Measurements from ENCODE around the gene GRID2. TPM values are rescaled to one million over a fixed set of nuclear protein-coding genes. Genes with fewer than 3 reads are reported as not detected.

Gene GRID2
- total RNA-seq, 2 experiments from 2014 or later = not detected

GRCh38 chr4:93103042-93103441, 799.3 kb downstream of the GRID2 start:
- H3K27ac Mint-ChIP-seq = no peak overlapping the region
- H3K9me3 Mint-ChIP-seq = peaks cover 5% of the 10 kb centered on the region
- no peak overlapping the region for H3K4me3 Mint-ChIP-seq
- no peaks in the 10 kb centered on the region for H3K4me1 Mint-ChIP-seq
- no peak for DNase-seq
- POLR2A ChIA-PET = no interaction called here
- CTCF ChIA-PET = no interaction called here
- H3K36me3 Mint-ChIP-seq (ENCODE audit: low read depth) = no peaks in the 10 kb centered on the region
- H3K27me3 Mint-ChIP-seq = no peaks in the 10 kb centered on the region

GRCh38 chr4:93116624-93117023, 812.9 kb downstream of the GRID2 start:
- Mint-ChIP-seq H3K4me3 (no peak overlapping the region), H3K9me3 (peaks cover 12% of the 10 kb centered on the region), H3K27ac (no peak overlapping the region), H3K4me1 (no peaks in the 10 kb centered on the region), H3K27me3 (no peaks in the 10 kb centered on the region), H3K36me3 (ENCODE audit: low read depth) (no peaks in the 10 kb centered on the region)
- CTCF ChIA-PET = no interaction called here
- no peak for DNase-seq
- POLR2A ChIA-PET = no interaction called here

- no peak for DNase-seq
- no peaks in the 10 kb centered on the region for H3K4me1 Mint-ChIP-seq
- POLR2A ChIA-PET = no interaction called here
- peaks cover 2% of the 10 kb centered on the region for H3K9me3 Mint-ChIP-seq
- CTCF ChIA-PET = no interaction called here
- no peak overlapping the region for H3K4me3 Mint-ChIP-seq
- H3K27me3 Mint-ChIP-seq = no peaks in the 10 kb centered on the region
- H3K36me3 Mint-ChIP-seq (ENCODE audit: low read depth) = no peaks in the 10 kb centered on the region
- no peak overlapping the region for H3K27ac Mint-ChIP-seq
These were observed 823.7 kb downstream of the GRID2 start for GRCh38 chr4:93127489-93127888.

- DNase-seq = no peak
- no peak overlapping the region for H3K27ac Mint-ChIP-seq
- no peaks in the 10 kb centered on the region for H3K27me3 Mint-ChIP-seq
- H3K36me3 Mint-ChIP-seq (ENCODE audit: low read depth) = no peaks in the 10 kb centered on the region
- ChIA-PET POLR2A (no interaction called here), CTCF (no interaction called here)
- peaks cover 4% of the 10 kb centered on the region for H3K9me3 Mint-ChIP-seq
- no peak overlapping the region for H3K4me3 Mint-ChIP-seq
- no peaks in the 10 kb centered on the region for H3K4me1 Mint-ChIP-seq
These were observed 828.9 kb downstream of the GRID2 start for GRCh38 chr4:93132631-93133030.

GRCh38 chr4:93139118-93139517, 835.4 kb downstream of the GRID2 start:
- Mint-ChIP-seq H3K36me3 (ENCODE audit: low read depth) (no peaks in the 10 kb centered on the region), H3K9me3 (peaks cover 7% of the 10 kb centered on the region), H3K4me3 (no peak overlapping the region), H3K27me3 (no peaks in the 10 kb centered on the region), H3K27ac (no peak overlapping the region), H3K4me1 (no peaks in the 10 kb centered on the region)
- no peak for DNase-seq
- CTCF ChIA-PET = no interaction called here
- POLR2A ChIA-PET = no interaction called here

- Mint-ChIP-seq H3K4me1 (no peaks in the 10 kb centered on the region), H3K27me3 (no peaks in the 10 kb centered on the region), H3K4me3 (no peak overlapping the region), H3K27ac (no peak overlapping the region), H3K36me3 (ENCODE audit: low read depth) (no peaks in the 10 kb centered on the region), H3K9me3 (peaks cover 7% of the 10 kb centered on the region)
- CTCF ChIA-PET = no interaction called here
- DNase-seq = no peak
- POLR2A ChIA-PET = no interaction called here
These were observed 840.1 kb downstream of the GRID2 start for GRCh38 chr4:93143902-93144301.

- CTCF ChIA-PET = no interaction called here
- Mint-ChIP-seq H3K36me3 (ENCODE audit: low read depth) (no peaks in the 10 kb centered on the region), H3K9me3 (peaks cover 6% of the 10 kb centered on the region), H3K4me1 (no peaks in the 10 kb centered on the region), H3K27ac (no peak overlapping the region), H3K4me3 (no peak overlapping the region), H3K27me3 (no peaks in the 10 kb centered on the region)
- DNase-seq = no peak
- POLR2A ChIA-PET = no interaction called here
These were observed 840.9 kb downstream of the GRID2 start for GRCh38 chr4:93144644-93145043.

GRCh38 chr4:93147524-93148212, 843.9 kb downstream of the GRID2 start:
- peaks cover 3% of the 10 kb centered on the region for H3K9me3 Mint-ChIP-seq
- H3K4me3 Mint-ChIP-seq = no peak overlapping the region
- no peak overlapping the region for H3K27ac Mint-ChIP-seq
- H3K4me1 Mint-ChIP-seq = no peaks in the 10 kb centered on the region
- ChIA-PET CTCF (no interaction called here), POLR2A (no interaction called here)
- H3K27me3 Mint-ChIP-seq = no peaks in the 10 kb centered on the region
- DNase-seq = no peak
- H3K36me3 Mint-ChIP-seq (ENCODE audit: low read depth) = no peaks in the 10 kb centered on the region

GRCh38 chr4:93152491-93152890, 848.7 kb downstream of the GRID2 start:
- Mint-ChIP-seq H3K27me3 (no peaks in the 10 kb centered on the region), H3K4me3 (no peak overlapping the region), H3K27ac (no peak overlapping the region), H3K36me3 (ENCODE audit: low read depth) (no peaks in the 10 kb centered on the region), H3K9me3 (peaks cover 4% of the 10 kb centered on the region), H3K4me1 (no peaks in the 10 kb centered on the region)
- DNase-seq = no peak
- CTCF ChIA-PET = no interaction called here
- POLR2A ChIA-PET = no interaction called here

- no peaks in the 10 kb centered on the region for H3K27me3 Mint-ChIP-seq
- ChIA-PET POLR2A (no interaction called here), CTCF (no interaction called here)
- H3K4me1 Mint-ChIP-seq = no peaks in the 10 kb centered on the region
- no peak overlapping the region for H3K27ac Mint-ChIP-seq
- no peak overlapping the region for H3K4me3 Mint-ChIP-seq
- DNase-seq = no peak
- H3K9me3 Mint-ChIP-seq = peaks cover 4% of the 10 kb centered on the region
- H3K36me3 Mint-ChIP-seq (ENCODE audit: low read depth) = no peaks in the 10 kb centered on the region
These were observed 854.2 kb downstream of the GRID2 start for GRCh38 chr4:93157986-93158385.

GRCh38 chr4:93168053-93168452, 864.3 kb downstream of the GRID2 start:
- no peak for DNase-seq
- Mint-ChIP-seq H3K27me3 (no peaks in the 10 kb centered on the region), H3K27ac (no peak overlapping the region), H3K4me1 (no peaks in the 10 kb centered on the region), H3K9me3 (no peaks in the 10 kb centered on the region), H3K4me3 (no peak overlapping the region), H3K36me3 (ENCODE audit: low read depth) (no peaks in the 10 kb centered on the region)
- ChIA-PET CTCF (no interaction called here), POLR2A (no interaction called here)

GRCh38 chr4:93169966-93170365, 866.2 kb downstream of the GRID2 start:
- H3K27me3 Mint-ChIP-seq = no peaks in the 10 kb centered on the region
- no peaks in the 10 kb centered on the region for H3K9me3 Mint-ChIP-seq
- CTCF ChIA-PET = no interaction called here
- POLR2A ChIA-PET = no interaction called here
- no peak for DNase-seq
- H3K4me3 Mint-ChIP-seq = no peak overlapping the region
- no peak overlapping the region for H3K27ac Mint-ChIP-seq
- no peaks in the 10 kb centered on the region for H3K4me1 Mint-ChIP-seq
- no peaks in the 10 kb centered on the region for H3K36me3 Mint-ChIP-seq (ENCODE audit: low read depth)

GRCh38 chr4:93174598-93174997, 870.8 kb downstream of the GRID2 start:
- CTCF ChIA-PET = no interaction called here
- Mint-ChIP-seq H3K36me3 (ENCODE audit: low read depth) (no peaks in the 10 kb centered on the region), H3K4me1 (no peaks in the 10 kb centered on the region), H3K4me3 (no peak overlapping the region), H3K27ac (no peak overlapping the region), H3K27me3 (no peaks in the 10 kb centered on the region), H3K9me3 (no peaks in the 10 kb centered on the region)
- DNase-seq = no peak
- POLR2A ChIA-PET = no interaction called here

- no peaks in the 10 kb centered on the region for H3K4me1 Mint-ChIP-seq
- peaks cover 2% of the 10 kb centered on the region for H3K9me3 Mint-ChIP-seq
- ChIA-PET CTCF (no interaction called here), POLR2A (no interaction called here)
- no peaks in the 10 kb centered on the region for H3K36me3 Mint-ChIP-seq (ENCODE audit: low read depth)
- no peak overlapping the region for H3K4me3 Mint-ChIP-seq
- no peaks in the 10 kb centered on the region for H3K27me3 Mint-ChIP-seq
- no peak overlapping the region for H3K27ac Mint-ChIP-seq
- DNase-seq = no peak
These were observed 874.5 kb downstream of the GRID2 start for GRCh38 chr4:93178279-93178678.

GRCh38 chr4:93179044-93179443, 875.3 kb downstream of the GRID2 start:
- H3K4me1 Mint-ChIP-seq = no peaks in the 10 kb centered on the region
- ChIA-PET POLR2A (no interaction called here), CTCF (no interaction called here)
- no peak for DNase-seq
- H3K27me3 Mint-ChIP-seq = no peaks in the 10 kb centered on the region
- H3K27ac Mint-ChIP-seq = no peak overlapping the region
- H3K36me3 Mint-ChIP-seq (ENCODE audit: low read depth) = no peaks in the 10 kb centered on the region
- H3K9me3 Mint-ChIP-seq = peaks cover 2% of the 10 kb centered on the region
- no peak overlapping the region for H3K4me3 Mint-ChIP-seq

Measured in activated CD4-positive, alpha-beta memory T cell treated with anti-CD3 and anti-CD28 coated beads, Interleukin-2, amount 10 ng/mL, durations not matched to agents 7 days and 5 days (primary cell).